ENCODE results near the gene AVPI1.

DNA sequence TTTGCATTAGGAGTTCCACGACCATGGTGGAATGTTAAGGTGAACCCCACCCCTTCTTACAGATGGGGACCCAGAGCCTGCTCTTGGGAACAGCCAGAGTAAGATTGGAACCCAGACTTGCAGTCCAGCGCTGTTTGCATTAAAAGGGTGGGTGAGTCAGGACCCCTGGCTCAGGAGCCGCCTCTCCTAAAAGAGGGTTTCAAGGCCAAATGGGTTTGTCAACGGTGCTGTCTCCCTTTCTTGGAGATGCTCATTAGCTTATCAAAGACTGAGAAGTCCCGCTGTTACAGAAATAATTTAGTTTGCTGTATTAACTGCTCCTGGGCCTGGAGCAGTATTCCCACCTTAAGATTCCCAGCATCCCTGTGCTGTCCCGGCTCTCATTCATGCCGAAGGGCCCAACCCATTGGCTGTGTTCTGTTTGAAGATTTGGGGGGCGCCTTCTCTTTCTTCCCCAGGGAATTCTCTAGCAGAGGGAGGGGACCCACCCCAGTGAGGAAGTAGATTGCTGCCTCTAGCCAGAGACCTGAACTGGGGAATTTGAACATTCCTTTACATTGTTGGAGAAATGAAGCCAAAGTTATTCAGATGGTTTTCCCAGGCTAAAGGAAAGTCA lies 28.3 kb upstream of the AVPI1 start:
- TF ChIP-seq, protein P1, sequence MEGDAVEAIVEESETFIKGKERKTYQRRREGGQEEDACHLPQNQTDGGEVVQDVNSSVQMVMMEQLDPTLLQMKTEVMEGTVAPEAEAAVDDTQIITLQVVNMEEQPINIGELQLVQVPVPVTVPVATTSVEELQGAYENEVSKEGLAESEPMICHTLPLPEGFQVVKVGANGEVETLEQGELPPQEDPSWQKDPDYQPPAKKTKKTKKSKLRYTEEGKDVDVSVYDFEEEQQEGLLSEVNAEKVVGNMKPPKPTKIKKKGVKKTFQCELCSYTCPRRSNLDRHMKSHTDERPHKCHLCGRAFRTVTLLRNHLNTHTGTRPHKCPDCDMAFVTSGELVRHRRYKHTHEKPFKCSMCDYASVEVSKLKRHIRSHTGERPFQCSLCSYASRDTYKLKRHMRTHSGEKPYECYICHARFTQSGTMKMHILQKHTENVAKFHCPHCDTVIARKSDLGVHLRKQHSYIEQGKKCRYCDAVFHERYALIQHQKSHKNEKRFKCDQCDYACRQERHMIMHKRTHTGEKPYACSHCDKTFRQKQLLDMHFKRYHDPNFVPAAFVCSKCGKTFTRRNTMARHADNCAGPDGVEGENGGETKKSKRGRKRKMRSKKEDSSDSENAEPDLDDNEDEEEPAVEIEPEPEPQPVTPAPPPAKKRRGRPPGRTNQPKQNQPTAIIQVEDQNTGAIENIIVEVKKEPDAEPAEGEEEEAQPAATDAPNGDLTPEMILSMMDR (IDR thresholded peaks at IDR 0.05; ENCODE audit: low read depth, low read length), result no peak
- no peak for TF ChIP-seq EZH2phosphoT487 (IDR thresholded peaks at IDR 0.05; ENCODE audit: low read depth)

Data from OCI-LY3 (cell line).